Naive thymus-derived CD4-positive, alpha-beta T cell (primary cell): ENCODE data around the gene KCNIP1. TPM values are rescaled to one million over a fixed set of nuclear protein-coding genes. Genes with fewer than 3 reads are reported as not detected.
"Not testable (repeated sequence)": the region's sequence is repeated elsewhere in the genome, so short reads cannot be mapped to it uniquely, and the experiment has no call there.

Experiments used
- ATAC-seq: fragments of 150-1000 bp; cut with Tn5 transposase; 2 replicates; pipeline ENCODE4 v1.10.0; 2021; ENCODE audit warnings: mild to moderate bottlenecking, moderate library complexity
- CTCF ChIA-PET: fragments of 350-600 bp; sonication (Branson Sonifier 250); formaldehyde crosslinking; loops from one replicate; lab custom pipeline; 2021; ENCODE audit warnings: antibody characterized with exemption; lab: Charles Lee
- POLR2A ChIA-PET: fragments of 350-600 bp; sonication (Branson Sonifier 250); formaldehyde crosslinking; loops from one replicate; lab custom pipeline; 2021; ENCODE audit warnings: antibody characterized with exemption, inconsistent platforms; lab: Charles Lee
- DNase-seq, 9 donors: peaks; one replicate each; pipeline versions ENCODE4 v3.0.0 to v3.0.0-alpha.2; 2020 to 2022; ENCODE audit warnings: mixed read lengths in 1 of 9
- H3K27ac ChIP-seq: one replicate; pipeline ENCODE4 v1.7.0; 2013; ENCODE audit warnings: mild to moderate bottlenecking, low read depth, low read length, moderate library complexity
- H3K27me3 ChIP-seq, 2 donors: one replicate each; pipeline ENCODE4 v1.7.0; 2013; ENCODE audit warnings: low read length in 2 of 2, mild to moderate bottlenecking in 2 of 2, moderate library complexity in 2 of 2; ENCODE audit not compliant: control insufficient read depth in 2 of 2, insufficient read depth in 2 of 2
- H3K36me3 ChIP-seq, 3 experiments: 1 replicate in 2 of 3; 2 replicates in 1 of 3; pipeline ENCODE4 v1.7.0; 2013; ENCODE audit warnings: low read length in 3 of 3, mild to moderate bottlenecking in 3 of 3, moderate library complexity in 1 of 3; ENCODE audit not compliant: insufficient read depth in 3 of 3, control insufficient read depth in 2 of 3
- H3K4me1 ChIP-seq, 2 donors: one replicate each; pipeline ENCODE4 v1.7.0; 2013; ENCODE audit warnings: low read length in 2 of 2, mild to moderate bottlenecking in 2 of 2, moderate library complexity in 1 of 2; ENCODE audit not compliant: control insufficient read depth in 2 of 2, insufficient read depth in 2 of 2
- H3K4me3 ChIP-seq: 2 replicates; pipeline ENCODE4 v1.7.0; 2013; ENCODE audit warnings: mild to moderate bottlenecking, low read length
- H3K9me3 ChIP-seq, 3 experiments: 1 replicate in 2 of 3; 2 replicates in 1 of 3; pipeline ENCODE4 v1.7.0; 2013; ENCODE audit warnings: low read length in 3 of 3; ENCODE audit not compliant: control insufficient read depth in 2 of 3
- H3K27ac Mint-ChIP-seq, 9 donors: one replicate each; pipeline ENCODE4 v1.8.0; 2020 to 2022; ENCODE audit warnings: mixed read lengths in 9 of 9, mild to moderate bottlenecking in 8 of 9, moderate library complexity in 5 of 9, inconsistent platforms in 2 of 9
- H3K27me3 Mint-ChIP-seq, 5 donors: one replicate each; pipeline ENCODE4 v1.8.0; 2021 to 2022; ENCODE audit warnings: mixed read lengths in 5 of 5, mild to moderate bottlenecking in 1 of 5
- H3K36me3 Mint-ChIP-seq, 5 donors: one replicate each; pipeline ENCODE4 v1.8.0; 2020 to 2022; ENCODE audit warnings: mixed read lengths in 5 of 5, mild to moderate bottlenecking in 3 of 5, inconsistent platforms in 1 of 5
- H3K4me1 Mint-ChIP-seq, 7 donors: one replicate each; pipeline ENCODE4 v1.8.0; 2020 to 2022; ENCODE audit warnings: mixed read lengths in 7 of 7, mild to moderate bottlenecking in 3 of 7, inconsistent platforms in 1 of 7
- H3K4me3 Mint-ChIP-seq, 10 donors: one replicate each; pipeline ENCODE4 v1.8.0; 2020 to 2022; ENCODE audit warnings: mild to moderate bottlenecking in 10 of 10, mixed read lengths in 10 of 10, moderate library complexity in 6 of 10, inconsistent platforms in 2 of 10
- H3K9me3 Mint-ChIP-seq, 11 donors: one replicate each; pipeline ENCODE4 v1.8.0; 2020 to 2022; ENCODE audit warnings: mixed read lengths in 11 of 11, mild to moderate bottlenecking in 4 of 11, inconsistent platforms in 1 of 11, moderate library complexity in 1 of 11
- intact Hi-C, 2 donors: fragments of 100-400 bp; cut with micrococcal nuclease; formaldehyde crosslinking; loops; one replicate each; pipeline ENCODE4 v1.15.1; 2023
- polyA plus RNA-seq, 2 donors: library from polyadenylated mRNA; unstranded; fragments of 300-500 nt; fragmentation: Illumina TruSeq; gene quantifications; one replicate each; pipeline ENCODE4 v1.2.3, GENCODE V29; 2021
- total RNA-seq, 6 experiments: library from RNA in 5 of 6; stranded (reverse) in 5 of 6; gene quantifications; 1 replicate in 5 of 6; 2 replicates in 1 of 6; pipeline ENCODE4 v1.2.3 and lab custom pipeline; 2021 to 2026

Gene KCNIP1
- total and polyA plus RNA-seq, 7 experiments from 2014 or later = not detected

DNA sequence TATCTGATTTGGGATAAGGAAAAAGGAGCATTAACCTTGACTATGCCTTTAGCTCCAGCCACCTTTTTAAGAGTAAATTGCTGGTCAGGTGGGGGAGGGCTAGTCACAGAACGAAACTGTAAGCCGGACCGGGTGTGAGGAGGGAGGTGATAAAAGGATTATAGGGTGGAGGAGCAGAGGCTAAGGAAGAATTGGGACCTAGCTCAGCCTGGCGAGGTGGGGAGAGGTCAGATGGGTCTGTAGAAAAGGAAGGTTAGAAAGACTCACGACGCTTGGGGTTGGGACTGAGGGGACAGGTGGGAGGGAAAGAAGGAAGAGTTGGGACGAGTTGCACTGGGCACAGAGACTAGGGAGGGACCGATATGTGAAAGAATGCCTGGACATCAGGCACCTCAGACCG, 262.0 kb downstream of the KCNIP1 start:
- H3K4me1 ChIP-seq, H3K9me3 Mint-ChIP-seq, DNase-seq, H3K4me3 ChIP-seq, H3K36me3 Mint-ChIP-seq, ATAC-seq, H3K36me3 ChIP-seq, CTCF ChIA-PET, H3K4me1 Mint-ChIP-seq, H3K27ac ChIP-seq, POLR2A ChIA-PET, H3K27me3 ChIP-seq, H3K4me3 Mint-ChIP-seq, H3K9me3 ChIP-seq, intact Hi-C loops, H3K27me3 Mint-ChIP-seq, H3K27ac Mint-ChIP-seq: not testable (repeated sequence)

DNA sequence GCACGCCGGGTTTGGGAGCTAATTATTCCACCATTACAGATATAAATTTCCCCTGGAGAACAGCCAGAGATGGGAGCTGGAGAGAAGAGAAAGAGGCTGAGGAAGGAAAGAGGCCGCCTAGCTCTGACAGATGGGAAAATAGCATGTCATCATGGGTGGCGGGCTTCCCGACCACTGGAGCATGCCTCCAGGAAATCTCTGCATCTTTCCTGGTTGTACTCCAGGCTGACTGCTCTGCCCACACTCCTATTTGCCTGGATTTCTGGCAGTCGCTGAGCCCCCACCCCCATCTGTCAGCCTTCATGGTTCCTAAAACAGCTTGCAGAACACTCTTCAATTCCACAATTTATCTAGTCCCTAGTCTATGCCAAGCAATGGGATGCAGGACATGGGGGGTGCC, 265.4 kb downstream of the KCNIP1 start:
- no peak overlapping the region for H3K27ac Mint-ChIP-seq
- POLR2A ChIA-PET = no interaction called here
- no peak for DNase-seq
- Histone ChIP-seq H3K27me3 (no peaks in the 10 kb centered on the region), H3K4me3 (no peak overlapping the region), H3K4me1 (no peaks in the 10 kb centered on the region), H3K27ac (no peak overlapping the region), H3K9me3 (no peaks in the 10 kb centered on the region), H3K36me3 (no peaks in the 10 kb centered on the region)
- intact Hi-C loops = no loop called here
- peaks cover 0 to 11% (median 6%) of the 10 kb centered on the region in 5 donors for H3K27me3 Mint-ChIP-seq
- no peaks in the 10 kb centered on the region for H3K36me3 Mint-ChIP-seq
- ATAC-seq = no peak
- CTCF ChIA-PET = no interaction called here
- peaks cover 0 to 1% (median 0%) of the 10 kb centered on the region in 11 donors for H3K9me3 Mint-ChIP-seq
- H3K4me1 Mint-ChIP-seq = no peaks in the 10 kb centered on the region
- H3K4me3 Mint-ChIP-seq = no peak overlapping the region

DNA sequence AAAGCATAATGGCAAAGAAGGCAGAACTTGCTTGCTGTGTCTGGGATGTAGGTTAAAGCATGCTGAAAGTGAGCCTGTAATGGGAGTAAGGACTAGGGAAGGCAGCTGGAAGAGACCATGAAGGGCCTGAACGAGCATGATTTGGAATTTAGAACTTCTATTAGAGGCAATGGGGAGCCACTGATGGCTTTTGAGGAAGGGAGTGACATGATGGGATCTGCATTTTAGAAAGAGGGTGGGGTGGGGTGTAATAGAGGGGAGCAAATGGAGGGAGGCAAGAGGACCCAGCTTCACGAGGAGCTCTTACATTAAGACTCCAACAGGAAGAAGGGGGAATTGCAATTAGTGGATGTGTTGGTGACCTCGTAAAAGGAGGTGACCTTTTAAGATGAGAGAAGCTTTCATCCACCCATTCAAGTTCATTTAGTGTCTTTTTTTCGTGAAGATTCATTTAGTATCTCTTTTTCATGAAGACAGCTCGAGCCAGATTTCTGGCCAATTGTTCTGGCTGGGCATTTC, 266.1 kb downstream of the KCNIP1 start:
- H3K27me3 ChIP-seq = no peaks in the 10 kb centered on the region
- no peak overlapping the region for H3K4me3 Mint-ChIP-seq
- H3K27ac ChIP-seq = no peak overlapping the region
- no peaks in the 10 kb centered on the region for H3K4me1 ChIP-seq
- peaks cover 0 to 11% (median 6%) of the 10 kb centered on the region in 5 donors for H3K27me3 Mint-ChIP-seq
- ChIA-PET CTCF (no interaction called here), POLR2A (no interaction called here)
- no peaks in the 10 kb centered on the region for H3K36me3 Mint-ChIP-seq
- no peak overlapping the region for H3K4me3 ChIP-seq
- DNase-seq = no peak
- H3K36me3 ChIP-seq = no peaks in the 10 kb centered on the region
- intact Hi-C loops = no loop called here
- H3K4me1 Mint-ChIP-seq = no peaks in the 10 kb centered on the region
- peaks cover 0 to 1% (median 0%) of the 10 kb centered on the region in 11 donors for H3K9me3 Mint-ChIP-seq
- H3K27ac Mint-ChIP-seq = no peak overlapping the region
- no peaks in the 10 kb centered on the region for H3K9me3 ChIP-seq
- no peak for ATAC-seq

DNA sequence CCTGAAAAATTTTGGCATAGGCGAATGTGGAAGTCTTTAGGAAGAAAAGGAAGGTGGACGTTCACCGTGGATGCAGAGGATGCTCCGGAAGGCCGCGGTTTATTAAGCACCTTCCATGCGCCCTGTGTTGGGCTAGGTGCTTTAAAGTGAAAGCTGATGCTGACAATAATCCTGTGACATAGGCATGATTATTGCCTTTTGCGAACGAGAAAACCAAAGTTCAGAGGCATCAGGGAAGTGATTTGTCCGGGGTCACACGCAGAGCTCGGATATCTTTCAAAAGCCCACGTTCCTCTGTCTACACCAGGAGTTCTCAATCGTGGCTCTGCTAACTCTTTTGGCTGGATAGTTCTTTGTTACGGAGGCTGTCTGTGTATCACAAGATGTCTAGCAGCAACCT, 267.7 kb downstream of the KCNIP1 start:
- H3K27ac Mint-ChIP-seq = no peak overlapping the region
- POLR2A ChIA-PET = no interaction called here
- DNase-seq (no peak), ATAC-seq (no peak)
- Histone ChIP-seq H3K36me3 (no peaks in the 10 kb centered on the region), H3K27ac (no peak overlapping the region), H3K4me1 (no peaks in the 10 kb centered on the region), H3K27me3 (no peaks in the 10 kb centered on the region), H3K9me3 (no peaks in the 10 kb centered on the region), H3K4me3 (no peak overlapping the region)
- H3K4me1 Mint-ChIP-seq = no peaks in the 10 kb centered on the region
- no peaks in the 10 kb centered on the region for H3K36me3 Mint-ChIP-seq
- H3K27me3 Mint-ChIP-seq = peaks cover 0 to 11% (median 6%) of the 10 kb centered on the region in 5 donors
- intact Hi-C loops = no loop called here
- H3K9me3 Mint-ChIP-seq = peaks cover 0 to 1% (median 0%) of the 10 kb centered on the region in 11 donors
- CTCF ChIA-PET = no interaction called here
- H3K4me3 Mint-ChIP-seq = no peak overlapping the region

DNA sequence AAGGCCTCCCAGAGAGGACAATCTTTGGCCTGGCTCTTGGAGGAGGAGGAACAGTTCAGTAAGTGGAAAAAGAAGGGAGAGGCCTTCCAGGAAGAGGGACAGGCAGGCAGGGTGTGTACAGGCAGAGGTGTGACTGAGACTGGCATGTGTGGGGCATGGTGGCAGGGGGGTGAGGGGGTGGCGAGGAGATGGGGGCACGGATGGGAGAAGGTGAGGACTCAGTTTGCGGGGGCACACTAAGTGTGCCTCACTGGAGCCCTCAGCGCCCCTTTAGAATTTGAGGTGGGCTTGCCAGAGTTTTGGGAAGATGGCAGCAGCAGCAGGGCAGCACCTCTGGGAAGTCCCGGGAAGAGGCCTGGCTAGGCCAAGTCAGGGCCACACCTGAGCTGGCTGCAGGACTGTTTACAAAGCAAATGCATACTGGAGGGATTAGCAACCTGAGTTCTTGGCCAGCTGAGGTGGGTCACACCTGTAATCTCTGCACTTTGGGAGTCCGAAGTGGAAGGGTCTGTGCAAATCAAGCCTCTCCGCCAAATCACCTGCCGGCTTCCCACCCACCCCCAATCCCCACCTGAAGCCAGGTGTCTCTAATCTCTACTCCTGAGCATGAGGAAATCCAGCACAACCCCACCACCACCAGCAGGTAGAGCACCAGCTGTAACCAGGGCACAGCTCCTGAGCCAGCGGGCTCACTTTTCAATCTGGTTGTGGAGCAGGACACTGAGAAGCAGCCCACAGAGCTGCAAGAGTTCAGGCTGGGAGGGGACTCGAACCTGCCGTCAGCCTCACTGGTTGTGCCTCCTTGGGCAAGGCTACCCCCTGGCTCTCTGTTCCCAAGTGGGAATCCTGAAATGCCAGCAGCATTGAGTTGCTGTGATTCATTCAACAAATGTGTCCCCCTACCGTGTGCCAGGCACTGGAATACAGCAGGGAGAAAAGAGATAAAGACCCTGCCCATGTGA, 269.5 kb downstream of the KCNIP1 start:
- Histone ChIP-seq H3K4me3 (no peak overlapping the region), H3K4me1 (no peaks in the 10 kb centered on the region), H3K27ac (no peak overlapping the region), H3K36me3 (no peaks in the 10 kb centered on the region), H3K9me3 (no peaks in the 10 kb centered on the region), H3K27me3 (no peaks in the 10 kb centered on the region)
- POLR2A ChIA-PET = no interaction called here
- no peak for DNase-seq
- ATAC-seq = no peak
- intact Hi-C loops = no loop called here
- Mint-ChIP-seq H3K27ac (no peak overlapping the region), H3K4me1 (no peaks in the 10 kb centered on the region), H3K27me3 (peaks cover 0 to 10% (median 6%) of the 10 kb centered on the region in 5 donors), H3K4me3 (no peak overlapping the region), H3K9me3 (peaks cover 0 to 1% (median 0%) of the 10 kb centered on the region in 11 donors), H3K36me3 (no peaks in the 10 kb centered on the region)
- CTCF ChIA-PET = no interaction called here

DNA sequence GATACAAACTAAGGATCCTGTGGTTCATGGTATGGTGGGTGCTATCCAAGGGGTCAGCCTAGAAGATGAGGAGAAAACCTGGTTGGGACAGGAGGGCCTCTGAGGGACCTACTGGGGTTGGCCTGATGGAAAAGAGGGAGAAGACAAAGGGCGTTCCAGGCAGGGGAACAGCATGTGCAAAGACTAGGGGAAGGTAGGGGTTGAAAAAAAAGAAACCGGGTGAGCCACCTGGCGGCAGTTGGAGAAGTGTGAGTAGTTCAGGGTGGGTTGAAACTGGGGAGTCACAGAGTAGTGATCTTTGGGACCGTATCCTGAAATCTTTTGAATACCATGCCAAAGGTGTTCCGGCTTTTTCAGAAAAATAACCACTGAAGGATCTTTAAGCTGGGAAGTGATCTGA, 271.0 kb downstream of the KCNIP1 start:
- no peaks in the 10 kb centered on the region for H3K4me1 Mint-ChIP-seq

More for the DNA sequence above, 271.0 kb downstream of the KCNIP1 start:
- Mint-ChIP-seq H3K9me3 (peaks cover 0 to 1% (median 0%) of the 10 kb centered on the region in 11 donors), H3K27me3 (peaks cover 0 to 9% (median 6%) of the 10 kb centered on the region in 5 donors), H3K27ac (no peak overlapping the region), H3K4me3 (no peak overlapping the region), H3K36me3 (no peaks in the 10 kb centered on the region)
- ATAC-seq (no peak), DNase-seq (no peak)
- no peak overlapping the region for H3K27ac ChIP-seq
- no peak overlapping the region for H3K4me3 ChIP-seq
- no peaks in the 10 kb centered on the region for H3K9me3 ChIP-seq
- no peaks in the 10 kb centered on the region for H3K36me3 ChIP-seq
- no peaks in the 10 kb centered on the region for H3K4me1 ChIP-seq
- POLR2A ChIA-PET = no interaction called here
- intact Hi-C loops = no loop called here
- CTCF ChIA-PET = no interaction called here
- no peaks in the 10 kb centered on the region for H3K27me3 ChIP-seq
